GM12891 (cell line): ENCODE data around the gene IRX2.

Source experiments
- DNase-seq: peaks from one replicate; pipeline ENCODE4 v3.0.0; 2011; ENCODE audit warnings: low spot score; ENCODE audit not compliant: insufficient read length
- FAIRE-seq: peaks from 2 replicates; lab custom pipeline; 2011; peaks lifted over from hg19 to GRCh38; lab: Jason Lieb, UNC
- PAX5 ChIP-seq: IDR thresholded peaks from 2 replicates; pipeline ENCODE4 v1.6.1; 2011; ENCODE audit warnings: low read length, moderate library complexity, mild to moderate bottlenecking; ENCODE audit not compliant: insufficient read depth, severe bottlenecking
- POLR2A ChIP-seq: IDR thresholded peaks from 2 replicates; pipeline ENCODE4 v1.6.1; 2011; ENCODE audit warnings: low read depth, low read length, control low read depth
- POLR2AphosphoS5 ChIP-seq: IDR thresholded peaks from 2 replicates; pipeline ENCODE4 v1.6.1; 2011; ENCODE audit warnings: low read depth, low read length, control low read depth
- POU2F2 ChIP-seq: IDR thresholded peaks from 2 replicates; pipeline ENCODE4 v1.6.1; 2011; ENCODE audit warnings: low read depth, mild to moderate bottlenecking, control low read depth, low read length, moderate library complexity
- SPI1 ChIP-seq: IDR thresholded peaks from 2 replicates; pipeline ENCODE4 v1.6.1; 2011; ENCODE audit warnings: low read depth, low read length, control low read depth
- TAF1 ChIP-seq: IDR thresholded peaks from 2 replicates; pipeline ENCODE4 v1.6.1; 2011; ENCODE audit warnings: low read depth, low read length, control low read depth

Gene IRX2

GRCh38 chr5:2742921-2743679 lies 8.4 kb downstream of the IRX2 start:
- FAIRE-seq (no peak), DNase-seq (no peak)
- TF ChIP-seq PAX5 (no peak), SPI1 (no peak)

DNA sequence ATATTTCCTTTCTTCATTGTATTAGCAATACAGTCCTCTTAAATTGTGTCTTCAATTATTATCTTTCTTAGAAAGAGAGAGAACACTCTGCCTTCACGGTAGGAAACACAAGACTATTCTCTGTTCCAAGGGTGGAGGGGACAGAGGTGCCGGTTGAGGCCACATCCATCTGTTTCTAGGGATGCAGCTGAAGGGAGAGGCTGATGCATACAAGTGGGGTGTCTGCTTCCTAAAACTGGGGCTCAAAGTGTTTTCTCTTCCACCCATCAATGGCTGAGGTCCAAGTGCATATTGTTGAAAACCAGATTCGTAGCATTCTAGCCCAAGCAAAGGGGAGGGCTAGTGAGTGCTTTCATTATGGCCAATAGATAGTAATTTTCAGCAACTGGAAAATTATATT lies 9.5 kb downstream of the IRX2 start:
- TF ChIP-seq POU2F2 (no peak), TAF1 (no peak), POLR2AphosphoS5 (no peak), POLR2A (no peak), SPI1 (no peak), PAX5 (no peak)
- DNase-seq (no peak), FAIRE-seq (no peak)

DNA sequence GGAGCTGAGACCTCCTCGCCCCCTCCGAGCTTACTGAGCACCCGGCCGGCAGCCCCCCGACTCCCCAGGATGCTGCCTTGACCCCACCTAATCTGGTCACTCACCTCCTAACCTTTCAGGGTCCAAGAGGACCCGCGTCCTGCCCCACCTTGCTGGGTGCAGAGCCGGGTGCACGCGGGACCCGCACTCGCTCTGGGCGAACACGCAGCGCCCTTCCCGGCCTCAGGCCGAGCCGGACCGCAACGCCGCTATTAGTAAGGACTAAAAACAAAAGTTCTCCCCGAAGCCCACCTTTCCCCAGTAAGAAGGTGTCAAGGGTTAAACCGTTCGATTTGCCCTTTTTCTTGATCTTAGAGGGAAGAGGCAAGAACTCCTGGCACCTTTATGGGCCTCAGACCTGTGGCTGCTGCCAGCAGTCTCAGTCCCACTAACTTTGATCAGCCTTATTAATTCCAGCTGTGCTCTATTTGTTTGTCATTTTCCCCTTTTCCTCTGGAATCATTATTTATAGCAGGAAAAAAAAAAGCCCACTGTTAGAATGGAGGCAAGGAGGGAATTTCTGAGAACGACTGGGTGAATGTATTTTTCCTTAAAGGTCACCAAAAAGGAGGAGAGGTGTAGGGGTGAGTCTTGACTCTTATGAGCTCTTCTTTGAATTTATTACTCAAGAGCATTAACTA lies 10.5 kb downstream of the IRX2 start:
- FAIRE-seq (no peak), DNase-seq (no peak)
- TF ChIP-seq PAX5 (no peak), POLR2A (no peak), TAF1 (no peak), POU2F2 (no peak), POLR2AphosphoS5 (no peak), SPI1 (no peak)

- no peak for TF ChIP-seq POLR2AphosphoS5
- no peak for TF ChIP-seq TAF1
- TF ChIP-seq PAX5 = no peak
- TF ChIP-seq POU2F2 = no peak
- no peak for TF ChIP-seq POLR2A
- TF ChIP-seq SPI1 = no peak
- FAIRE-seq (no peak), DNase-seq (no peak)
Observed at GRCh38 chr5:2740051-2740875, 11.2 kb downstream of the IRX2 start.

DNA sequence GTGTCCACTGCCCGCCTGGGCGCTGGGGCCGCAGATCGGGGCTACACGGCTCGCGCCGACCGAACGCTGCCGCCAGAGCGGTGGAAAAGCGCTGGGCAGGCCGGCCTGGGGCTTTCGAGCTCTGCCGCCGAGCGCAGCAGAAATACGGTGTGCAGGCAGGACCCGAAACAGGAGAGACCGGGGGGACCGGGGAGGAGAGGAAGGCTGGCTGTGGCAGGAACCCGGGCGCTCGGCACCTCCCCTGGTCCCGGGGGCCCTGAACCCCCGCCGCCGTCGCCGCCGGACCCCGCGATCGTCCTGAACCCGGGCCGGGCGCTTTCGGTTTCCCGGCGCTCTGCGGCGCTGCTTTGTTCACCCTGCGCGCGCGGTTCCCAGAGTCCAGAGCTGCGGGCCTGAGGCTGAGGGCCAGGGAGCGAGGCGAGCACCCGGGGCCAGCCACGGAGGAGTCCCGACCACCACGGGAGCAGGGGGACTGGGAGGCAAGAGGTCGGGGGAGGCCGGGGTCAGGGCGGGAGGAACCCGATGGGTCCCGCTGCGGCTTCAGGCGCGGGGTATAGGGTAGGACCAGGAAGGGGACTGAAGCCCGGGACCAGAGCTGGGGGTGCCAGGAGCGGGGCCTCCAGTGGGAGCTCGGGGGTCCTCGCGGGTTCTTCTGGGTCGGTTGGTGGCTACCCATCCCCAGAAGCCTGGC lies 12.0 kb downstream of the IRX2 start:
- FAIRE-seq (no peak), DNase-seq (no peak)
- TF ChIP-seq TAF1 (no peak), SPI1 (no peak)

GRCh38 chr5:2738700-2739359 lies 12.6 kb downstream of the IRX2 start:
- FAIRE-seq = no peak
- TF ChIP-seq SPI1 (no peak), POLR2AphosphoS5 (no peak), PAX5 (no peak), POLR2A (no peak), TAF1 (no peak), POU2F2 (no peak)
- no peak for DNase-seq

DNA sequence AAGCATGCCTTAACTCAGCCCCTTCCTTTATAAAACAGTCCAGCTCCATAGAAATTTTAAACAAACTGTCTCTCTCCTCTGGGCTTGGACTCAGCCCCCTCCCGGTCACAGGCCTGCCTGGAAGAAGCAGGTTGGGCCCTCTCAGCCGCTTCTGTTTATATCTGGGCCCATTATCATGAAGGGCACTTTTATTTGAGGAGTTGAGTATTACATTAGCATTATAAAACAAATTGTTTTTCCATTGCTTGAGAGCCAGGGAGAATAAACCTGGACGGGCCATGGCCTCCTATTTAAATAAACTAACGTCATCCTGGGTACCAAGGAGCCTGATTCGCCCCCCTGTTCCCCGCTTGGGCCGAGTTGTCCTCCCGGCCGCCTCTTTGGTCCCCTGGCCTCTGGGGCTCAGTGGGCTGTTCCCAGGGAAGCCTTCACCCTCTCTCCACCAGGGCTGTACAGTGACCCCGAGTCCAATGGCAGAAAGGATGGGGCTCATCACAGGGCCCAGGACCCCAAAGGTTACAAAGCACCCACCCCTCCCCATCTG lies 13.2 kb downstream of the IRX2 start:
- no peak for FAIRE-seq
- TF ChIP-seq POLR2AphosphoS5 = no peak
- no peak for TF ChIP-seq POU2F2
- no peak for TF ChIP-seq POLR2A
- TF ChIP-seq PAX5 = no peak
- TF ChIP-seq TAF1 = no peak
- no peak for TF ChIP-seq SPI1
- no peak for DNase-seq

- no peak for DNase-seq
- no peak for TF ChIP-seq POU2F2
- TF ChIP-seq SPI1 = no peak
- no peak for TF ChIP-seq POLR2A
- TF ChIP-seq TAF1 = no peak
- TF ChIP-seq POLR2AphosphoS5 = no peak
- TF ChIP-seq PAX5 = no peak
- FAIRE-seq = no peak
Observed at GRCh38 chr5:2737273-2738155, 14.0 kb downstream of the IRX2 start.
